Stimulated activated naive CD4-positive, alpha-beta T cell treated with Interleukin-2 at 50 U/mL for 16 hours (primary cell): ENCODE data around the gene PRKAA2.

ENCODE experiments used
- DNase-seq: peaks from one replicate; lab custom pipeline; 2025; lab: John Stamatoyannopoulos, UW

The PRKAA2 gene

DNA sequence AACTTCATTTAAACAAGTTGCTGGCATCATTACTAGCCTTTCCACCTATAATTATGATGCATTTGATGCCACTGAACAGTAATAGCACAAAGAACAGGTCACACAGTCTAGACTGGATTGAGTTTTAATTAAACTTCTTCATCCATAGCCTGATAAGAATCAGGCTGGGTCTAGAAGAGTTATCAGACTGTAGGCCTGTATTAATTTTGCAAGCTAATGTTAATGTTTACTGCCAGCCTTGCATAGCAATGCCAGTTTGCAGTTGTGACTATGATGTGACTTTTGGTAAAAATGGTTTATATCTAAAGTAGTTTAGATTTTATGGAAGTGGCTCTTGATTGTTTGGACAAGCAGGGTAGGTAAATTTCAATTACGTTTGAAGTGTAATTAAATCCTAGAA is 68.0 kb downstream of the PRKAA2 start:
- DNase-seq = no peak

DNA sequence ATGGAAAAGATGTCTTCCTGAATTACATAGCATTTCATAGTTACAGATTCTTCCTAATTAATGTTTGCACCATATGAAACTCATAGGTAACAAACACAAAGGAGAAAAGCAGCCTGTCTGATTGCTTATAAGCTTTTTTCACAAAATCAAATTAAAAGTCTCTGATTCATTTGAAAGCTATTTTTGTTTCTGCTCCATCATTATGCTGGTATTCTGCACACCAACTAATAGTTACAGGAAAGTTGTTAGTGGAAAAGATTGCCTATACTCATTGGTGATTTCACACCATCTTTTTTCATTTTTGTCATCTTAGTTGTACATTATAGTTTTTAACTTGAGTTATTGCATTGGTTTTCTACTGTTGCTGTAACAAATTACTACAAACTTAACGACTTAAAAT is 70.0 kb downstream of the PRKAA2 start:
- no peak for DNase-seq

DNA sequence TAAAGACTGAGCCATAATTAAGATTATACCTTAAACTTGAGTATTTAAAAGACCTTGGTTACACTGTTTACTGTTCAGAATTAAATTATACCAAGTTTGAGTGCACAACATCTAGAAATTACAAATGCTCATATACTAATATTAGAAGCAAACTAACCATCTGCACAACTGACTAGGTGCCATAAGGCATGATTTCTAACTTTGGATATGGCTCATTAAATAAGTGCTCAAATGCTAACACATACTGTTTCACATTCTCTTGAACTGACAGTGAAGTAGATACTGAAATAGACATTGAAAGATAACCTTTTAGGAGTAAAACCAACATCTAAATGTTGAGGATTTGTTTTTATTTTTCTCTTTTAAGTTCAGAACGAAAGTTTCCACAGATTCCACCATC is 74.1 kb downstream of the PRKAA2 start:
- DNase-seq = no peak

DNA sequence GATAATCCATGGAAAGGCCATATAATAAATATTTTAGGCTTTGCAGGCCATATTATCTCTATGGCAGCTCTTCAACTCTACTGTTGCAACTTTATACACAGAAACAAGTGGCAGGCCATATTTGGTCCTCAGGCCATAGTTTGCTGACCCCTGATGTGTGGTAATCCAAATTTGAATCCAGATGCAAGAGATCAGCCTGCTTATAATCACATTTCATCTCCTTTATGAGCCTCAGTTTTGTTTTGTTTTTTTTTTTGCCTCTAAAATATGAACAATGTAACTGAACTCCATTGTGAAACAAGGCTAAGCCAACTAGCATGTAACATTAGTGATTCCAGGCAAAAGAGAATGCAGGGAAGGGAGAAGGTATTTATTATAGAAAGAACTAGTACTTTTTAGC is 81.6 kb downstream of the PRKAA2 start:
- no peak for DNase-seq

DNA sequence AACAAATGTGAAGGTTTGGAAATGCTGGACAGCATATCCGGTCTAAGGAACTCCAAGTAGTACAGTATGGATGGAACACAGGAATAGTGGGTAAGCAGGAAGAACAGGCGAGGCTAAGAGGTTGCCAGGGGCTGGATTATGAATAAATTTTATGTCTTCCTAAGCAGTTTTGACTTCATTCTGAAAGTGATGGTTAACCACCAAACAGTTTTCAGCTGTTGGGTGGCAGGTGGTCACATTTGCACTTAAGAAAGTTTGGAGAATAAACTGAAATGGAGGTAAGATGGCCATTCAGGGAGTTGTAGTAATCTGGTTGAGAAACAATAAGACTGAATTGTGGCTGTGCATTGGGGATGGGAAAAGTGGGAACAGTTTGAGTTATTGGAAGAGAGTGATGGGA is 83.8 kb downstream of the PRKAA2 start:
- DNase-seq = no peak

DNA sequence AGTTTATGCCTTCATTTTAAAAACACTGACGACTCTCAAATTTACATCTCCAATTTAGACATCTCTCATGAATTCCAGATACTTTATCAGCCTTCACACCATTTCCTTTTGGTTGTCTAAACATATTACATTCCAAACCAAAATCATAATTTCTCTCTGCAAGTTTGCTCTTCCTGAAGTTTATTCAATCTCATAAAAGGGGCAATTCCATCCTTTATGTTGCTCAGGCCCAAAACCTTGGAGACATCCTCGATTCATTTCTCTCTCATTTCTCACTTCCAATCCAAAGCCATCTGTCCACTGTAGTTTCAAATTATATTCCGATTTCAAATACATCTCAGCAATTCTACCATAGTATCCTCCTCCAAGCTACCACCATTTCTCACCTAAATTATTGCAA is 100.1 kb downstream of the PRKAA2 start:
- no peak for DNase-seq

DNA sequence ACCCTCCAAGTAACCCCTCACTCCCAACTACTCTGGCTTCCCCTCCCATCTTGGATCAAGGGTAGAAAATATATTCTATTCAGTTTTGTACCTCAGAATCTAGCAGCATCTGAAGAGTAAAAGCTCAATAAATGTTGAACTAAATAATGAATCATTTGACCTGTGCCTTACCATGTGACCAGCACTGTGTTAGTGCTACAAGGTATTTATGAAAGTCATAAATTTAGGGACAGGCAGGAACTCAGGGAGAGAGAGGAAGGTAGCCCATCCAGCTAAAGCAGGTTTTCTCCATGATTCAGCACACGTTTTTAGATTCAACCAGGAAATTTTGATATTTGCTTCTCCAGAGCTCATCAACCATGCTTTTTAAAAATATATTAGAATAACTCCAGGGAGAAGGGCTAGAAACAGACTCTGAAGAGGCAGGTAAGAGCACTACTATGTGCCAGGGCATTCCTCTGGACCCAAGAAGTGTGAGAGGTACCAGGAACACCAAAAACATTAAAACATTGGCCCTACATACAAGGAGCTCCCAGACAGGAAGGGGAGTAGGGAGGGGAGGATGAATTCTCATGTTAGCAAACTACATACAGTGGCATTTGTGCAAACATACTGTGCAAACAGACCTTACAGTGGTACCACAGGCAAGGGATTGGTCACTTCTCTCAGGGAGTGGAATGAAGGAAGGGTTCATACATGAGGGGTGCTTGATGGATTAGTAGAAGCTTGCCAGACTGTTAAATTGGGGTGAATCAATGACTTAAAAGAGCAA is 109.8 kb downstream of the PRKAA2 start:
- no peak for DNase-seq

DNA sequence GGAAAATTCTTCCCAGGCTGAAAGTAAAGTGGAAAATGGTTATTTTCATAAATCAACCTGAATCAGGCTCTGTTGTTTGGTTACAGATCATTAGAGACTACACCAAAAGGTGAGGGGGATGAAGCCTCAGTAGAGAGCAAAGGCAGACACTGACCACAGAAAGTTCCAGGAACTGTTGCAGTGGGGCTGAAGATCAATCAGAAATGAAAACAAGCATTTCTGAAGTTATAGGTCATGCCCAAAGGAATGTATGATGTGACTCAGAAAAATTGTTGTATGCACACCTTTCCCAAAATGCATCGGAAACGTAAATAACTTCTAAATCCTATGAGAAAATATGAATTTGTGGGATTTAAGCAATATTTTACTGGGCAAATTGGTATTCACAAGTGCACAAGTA is 110.8 kb downstream of the PRKAA2 start:
- DNase-seq = no peak

DNA sequence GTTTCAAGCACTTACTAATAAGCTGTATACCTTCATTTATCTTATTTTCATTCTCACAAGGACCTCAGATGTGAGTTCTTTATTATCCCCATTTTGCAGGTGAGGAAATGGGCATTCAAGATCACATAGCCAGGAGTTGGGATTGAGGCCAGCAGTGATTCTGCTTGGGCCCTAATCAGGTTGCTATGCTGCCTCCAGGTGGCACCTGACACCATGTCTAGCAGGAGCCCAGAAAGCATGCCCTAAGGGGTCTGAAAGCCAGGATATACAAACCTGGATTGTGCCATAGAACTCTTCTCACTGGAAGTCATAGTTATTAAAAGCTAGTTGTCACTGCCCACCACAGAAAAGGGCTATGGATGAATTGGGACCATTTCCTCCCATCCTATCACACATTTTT is 113.0 kb downstream of the PRKAA2 start:
- DNase-seq = no peak

DNA sequence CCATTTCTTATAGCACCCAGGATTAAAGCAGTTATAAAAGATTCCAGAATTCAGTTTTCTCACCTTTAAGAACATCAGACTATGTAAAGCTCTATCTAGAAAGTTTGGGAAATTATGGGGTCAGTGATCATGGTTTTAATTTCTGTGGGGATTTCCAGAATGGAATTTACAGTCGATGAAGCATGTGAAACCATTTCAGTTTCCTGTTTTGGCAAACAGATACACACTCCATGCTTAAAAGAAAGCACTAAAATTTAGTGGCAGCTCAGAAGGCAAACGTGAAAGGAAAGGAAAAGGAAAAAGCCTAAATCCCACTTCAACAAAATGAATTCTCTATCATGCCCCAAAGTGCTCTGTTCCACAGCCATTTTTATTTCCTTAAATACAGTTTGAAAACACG is 113.7 kb downstream of the PRKAA2 start:
- DNase-seq = no peak
